GM12872 (cell line): ENCODE results near the gene CTNND2.

Experiments
- TF ChIP-seq, protein P1 (sequence below): IDR thresholded peaks from 3 replicates; pipeline ENCODE4 v1.5.1; 2011; ENCODE audit warnings: low read depth, mild to moderate bottlenecking, low read length, moderate library complexity; ENCODE audit not compliant: insufficient read depth

Gene CTNND2

DNA sequence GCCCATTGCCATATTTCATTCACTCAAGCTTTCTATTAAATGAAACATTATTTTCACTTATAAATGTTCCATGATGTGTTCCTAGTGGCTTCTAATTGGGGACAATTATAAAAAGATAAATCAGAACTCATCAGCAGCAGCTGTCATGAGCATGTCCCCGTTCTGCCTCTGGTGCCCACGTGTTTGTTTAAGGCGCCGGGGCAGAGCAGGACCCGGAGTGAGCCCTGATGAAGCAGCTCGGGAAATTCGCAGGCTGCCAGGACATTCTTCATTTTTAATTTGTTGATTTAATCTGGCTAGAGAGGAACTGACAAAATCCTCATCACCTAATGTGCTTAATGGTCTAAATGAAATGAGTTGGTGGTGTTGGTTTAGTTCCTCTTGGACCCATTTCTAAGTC lies 475.0 kb downstream of the CTNND2 start:
- TF ChIP-seq, protein P1, sequence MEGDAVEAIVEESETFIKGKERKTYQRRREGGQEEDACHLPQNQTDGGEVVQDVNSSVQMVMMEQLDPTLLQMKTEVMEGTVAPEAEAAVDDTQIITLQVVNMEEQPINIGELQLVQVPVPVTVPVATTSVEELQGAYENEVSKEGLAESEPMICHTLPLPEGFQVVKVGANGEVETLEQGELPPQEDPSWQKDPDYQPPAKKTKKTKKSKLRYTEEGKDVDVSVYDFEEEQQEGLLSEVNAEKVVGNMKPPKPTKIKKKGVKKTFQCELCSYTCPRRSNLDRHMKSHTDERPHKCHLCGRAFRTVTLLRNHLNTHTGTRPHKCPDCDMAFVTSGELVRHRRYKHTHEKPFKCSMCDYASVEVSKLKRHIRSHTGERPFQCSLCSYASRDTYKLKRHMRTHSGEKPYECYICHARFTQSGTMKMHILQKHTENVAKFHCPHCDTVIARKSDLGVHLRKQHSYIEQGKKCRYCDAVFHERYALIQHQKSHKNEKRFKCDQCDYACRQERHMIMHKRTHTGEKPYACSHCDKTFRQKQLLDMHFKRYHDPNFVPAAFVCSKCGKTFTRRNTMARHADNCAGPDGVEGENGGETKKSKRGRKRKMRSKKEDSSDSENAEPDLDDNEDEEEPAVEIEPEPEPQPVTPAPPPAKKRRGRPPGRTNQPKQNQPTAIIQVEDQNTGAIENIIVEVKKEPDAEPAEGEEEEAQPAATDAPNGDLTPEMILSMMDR = no peak

- TF ChIP-seq, protein P1 = no peak
Measured at GRCh38 chr5:11427569-11427968, 476.7 kb downstream of the CTNND2 start.

DNA sequence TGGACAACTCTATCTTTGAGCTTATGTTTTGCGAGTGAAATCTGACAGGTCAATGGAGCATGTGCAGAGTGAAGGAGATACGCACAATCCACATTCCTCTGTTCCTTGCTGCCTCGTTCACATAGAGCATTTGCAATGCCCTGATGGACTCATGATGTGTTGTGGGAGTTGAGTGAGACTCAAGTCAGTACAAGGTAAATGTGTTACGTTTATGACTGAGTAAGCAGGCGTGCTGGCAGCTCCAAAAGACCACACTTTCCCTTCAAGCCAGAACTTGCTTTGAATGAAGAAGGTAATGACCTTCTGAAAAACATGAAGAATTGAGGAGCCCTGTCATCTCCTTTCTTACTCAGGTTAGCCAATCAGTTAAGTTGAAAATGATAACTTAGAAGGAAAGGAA lies 477.8 kb downstream of the CTNND2 start:
- TF ChIP-seq, protein P1 = no peak

- TF ChIP-seq, protein P1 = no peak
Measured at GRCh38 chr5:11422342-11422741, 481.9 kb downstream of the CTNND2 start.

GRCh38 chr5:11420969-11421368 lies 483.3 kb downstream of the CTNND2 start:
- TF ChIP-seq, protein P1 = no peak

DNA sequence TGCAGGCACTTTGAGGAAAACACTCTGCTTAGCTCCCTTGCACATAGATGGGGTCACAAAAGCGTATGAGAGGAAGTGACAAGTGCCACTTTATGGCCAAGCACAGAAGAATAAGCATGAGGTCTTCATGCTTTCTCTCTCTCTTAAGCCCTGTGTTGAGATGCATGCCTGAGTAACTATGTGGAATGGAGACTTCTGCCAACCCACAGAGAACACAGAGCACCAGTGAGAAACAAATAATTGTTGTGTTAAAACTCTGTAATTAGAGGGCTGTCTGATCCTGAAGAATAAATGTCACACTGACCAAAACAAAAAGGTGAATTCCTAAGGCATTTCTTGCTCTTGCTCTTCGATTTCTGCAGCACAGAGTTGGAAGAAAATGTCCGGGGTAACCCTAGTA lies 488.5 kb downstream of the CTNND2 start:
- TF ChIP-seq, protein P1 = no peak

GRCh38 chr5:11411621-11412020 lies 492.6 kb downstream of the CTNND2 start:
- TF ChIP-seq, protein P1 = no peak
